GM18508 (cell line): ENCODE results near the gene ELF5.

ENCODE experiments used
- ATAC-seq: cut with Tn5 transposase; IDR thresholded peaks from one replicate; pipeline ENCODE4 v1.9.1; 2021; ENCODE audit warnings: moderate number of reproducible peaks; ENCODE audit not compliant: insufficient read depth, unreplicated experiment

Gene ELF5

GRCh38 chr11:34459507-34460162 is 54.0 kb downstream of the ELF5 start:
- ATAC-seq = no peak

- no peak for ATAC-seq
Observed at GRCh38 chr11:34458525-34458924, 55.1 kb downstream of the ELF5 start.

GRCh38 chr11:34457607-34458006 is 56.0 kb downstream of the ELF5 start:
- no peak for ATAC-seq

- ATAC-seq = no peak
Observed at GRCh38 chr11:34454308-34455032, 59.1 kb downstream of the ELF5 start.

GRCh38 chr11:34451053-34451452 is 62.5 kb downstream of the ELF5 start:
- ATAC-seq = no peak

GRCh38 chr11:34449013-34449412 is 64.6 kb downstream of the ELF5 start:
- ATAC-seq = no peak

GRCh38 chr11:34448223-34448994 is 65.2 kb downstream of the ELF5 start:
- no peak for ATAC-seq

GRCh38 chr11:34447044-34447443 is 66.5 kb downstream of the ELF5 start:
- no peak for ATAC-seq

- ATAC-seq = no peak
Observed at GRCh38 chr11:34446386-34446785, 67.2 kb downstream of the ELF5 start.

GRCh38 chr11:34445956-34446355 is 67.6 kb downstream of the ELF5 start:
- ATAC-seq = no peak

GRCh38 chr11:34444428-34444827 is 69.2 kb downstream of the ELF5 start:
- no peak for ATAC-seq

GRCh38 chr11:34443136-34443535 is 70.5 kb downstream of the ELF5 start:
- no peak for ATAC-seq

GRCh38 chr11:34441814-34442213 is 71.8 kb downstream of the ELF5 start:
- no peak for ATAC-seq

- ATAC-seq = no peak
Observed at GRCh38 chr11:34439610-34440198, 73.9 kb downstream of the ELF5 start.

- ATAC-seq = peak; percentile 96
Observed at GRCh38 chr11:34438529-34439507, 74.8 kb downstream of the ELF5 start, which contains the start of gene CAT. Gene CAT (plus strand): TSS chr11:34438934. CDS start chr11:34439014, 80 bp downstream.

GRCh38 chr11:34437224-34438125 is 76.1 kb downstream of the ELF5 start:
- no peak for ATAC-seq

GRCh38 chr11:34433899-34434298 is 79.7 kb downstream of the ELF5 start:
- ATAC-seq = no peak

GRCh38 chr11:34432822-34433221 is 80.8 kb downstream of the ELF5 start:
- no peak for ATAC-seq

- ATAC-seq = no peak
Observed at GRCh38 chr11:34431979-34432378, 81.6 kb downstream of the ELF5 start.
